HG03378 (cell line): Measurements from ENCODE around the gene AQP11.
"Not testable (repeated sequence)": the region's sequence is repeated elsewhere in the genome, so short reads cannot be mapped to it uniquely, and the experiment has no call there.

ENCODE experiments used
- ATAC-seq: cut with Tn5 transposase; IDR thresholded peaks from one replicate; pipeline ENCODE4 v1.9.1; 2021; ENCODE audit warnings: mild to moderate bottlenecking, moderate library complexity; ENCODE audit not compliant: unreplicated experiment

The AQP11 gene, protein sequence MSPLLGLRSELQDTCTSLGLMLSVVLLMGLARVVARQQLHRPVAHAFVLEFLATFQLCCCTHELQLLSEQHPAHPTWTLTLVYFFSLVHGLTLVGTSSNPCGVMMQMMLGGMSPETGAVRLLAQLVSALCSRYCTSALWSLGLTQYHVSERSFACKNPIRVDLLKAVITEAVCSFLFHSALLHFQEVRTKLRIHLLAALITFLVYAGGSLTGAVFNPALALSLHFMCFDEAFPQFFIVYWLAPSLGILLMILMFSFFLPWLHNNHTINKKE

DNA sequence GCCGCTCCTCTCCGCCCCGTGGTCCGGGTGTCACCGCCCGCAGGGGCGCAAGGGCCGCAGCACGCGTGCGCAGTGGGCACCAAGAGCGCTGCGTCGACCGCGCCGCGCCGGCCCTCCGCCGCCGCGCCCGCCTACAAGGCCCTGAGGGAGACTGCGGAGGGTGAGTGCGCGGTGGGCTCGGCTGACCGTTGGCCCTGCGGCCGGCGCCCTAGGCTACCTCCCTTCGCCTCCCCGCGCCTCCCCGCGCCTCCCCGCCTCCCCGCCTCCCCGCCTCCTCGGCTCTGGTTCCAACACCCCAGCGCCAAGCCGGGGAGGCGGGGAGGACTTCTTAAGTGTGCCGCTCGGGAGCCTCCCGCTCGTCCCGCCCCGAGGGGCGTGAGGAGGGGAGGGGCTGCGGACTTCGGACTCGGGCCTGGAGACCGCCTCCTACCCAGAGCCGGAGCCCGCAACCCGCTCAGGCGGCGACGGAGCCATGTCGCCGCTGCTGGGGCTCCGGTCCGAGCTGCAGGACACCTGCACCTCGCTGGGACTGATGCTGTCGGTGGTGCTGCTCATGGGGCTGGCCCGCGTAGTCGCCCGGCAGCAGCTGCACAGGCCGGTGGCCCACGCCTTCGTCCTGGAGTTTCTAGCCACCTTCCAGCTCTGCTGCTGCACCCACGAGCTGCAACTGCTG is at the start of gene AQP11:
Gene AQP11 (plus strand): TSS at position 433 of the 673 bp plus-strand sequence. CDS start 40 bp downstream, at position 473.
- peak; percentile 79 for ATAC-seq

DNA sequence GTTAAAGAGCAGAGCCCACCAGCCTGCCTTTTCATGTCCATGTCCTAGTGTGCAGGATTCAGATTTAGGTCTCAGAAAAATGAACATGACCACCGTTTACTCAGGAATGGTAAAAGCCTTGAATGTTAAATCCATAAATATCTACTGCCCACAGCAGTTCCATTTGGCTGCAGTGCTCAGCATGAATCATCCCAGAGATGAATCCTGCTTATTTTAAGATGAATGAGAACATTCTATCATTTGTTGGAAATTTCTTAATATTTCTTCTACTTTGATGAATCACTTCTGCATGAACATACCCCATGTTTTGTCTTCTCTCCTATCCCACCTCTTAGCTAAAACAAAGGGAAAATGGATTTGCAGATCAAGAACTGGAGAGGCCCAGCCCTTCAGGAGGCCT is 47.5 kb upstream of the AQP11 start:
- ATAC-seq = no peak

DNA sequence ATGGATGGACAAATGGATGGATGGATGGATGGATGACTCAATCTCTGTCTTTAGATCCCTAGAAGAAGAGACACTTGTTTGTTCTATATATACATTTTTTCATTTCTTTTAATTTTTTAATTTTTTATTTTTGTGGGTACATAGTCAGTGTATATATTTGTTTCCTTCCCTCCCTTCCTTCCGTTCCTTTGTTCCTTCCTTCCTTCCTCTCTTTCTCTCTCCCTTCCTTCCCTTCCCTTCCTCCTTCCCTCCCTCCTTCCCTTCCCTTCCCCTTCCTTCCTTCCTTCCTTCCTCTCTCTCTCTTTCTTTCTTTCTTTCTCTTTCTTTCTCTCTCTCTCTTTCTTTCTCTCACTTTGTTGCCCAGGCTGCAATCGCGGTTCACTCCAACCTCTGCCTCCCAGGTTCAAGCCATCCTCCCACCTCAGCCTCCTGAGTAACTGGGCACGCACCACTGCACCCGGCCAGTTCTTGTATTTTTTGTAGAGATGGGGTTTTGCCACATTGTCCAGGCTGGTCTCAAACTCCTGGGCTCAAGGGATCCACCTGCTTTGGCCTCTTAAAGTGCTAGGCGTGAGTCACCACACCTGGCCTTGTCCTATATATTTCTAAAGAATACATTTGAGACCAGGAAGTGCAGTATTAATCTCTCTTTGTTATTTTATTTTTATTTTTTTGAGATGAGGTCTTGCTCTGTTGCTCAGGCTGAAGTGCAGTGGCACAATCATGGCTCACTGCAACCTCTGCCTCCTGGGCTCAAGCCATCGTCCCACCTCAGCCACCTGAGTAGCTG is 42.5 kb upstream of the AQP11 start:
- ATAC-seq = no peak

DNA sequence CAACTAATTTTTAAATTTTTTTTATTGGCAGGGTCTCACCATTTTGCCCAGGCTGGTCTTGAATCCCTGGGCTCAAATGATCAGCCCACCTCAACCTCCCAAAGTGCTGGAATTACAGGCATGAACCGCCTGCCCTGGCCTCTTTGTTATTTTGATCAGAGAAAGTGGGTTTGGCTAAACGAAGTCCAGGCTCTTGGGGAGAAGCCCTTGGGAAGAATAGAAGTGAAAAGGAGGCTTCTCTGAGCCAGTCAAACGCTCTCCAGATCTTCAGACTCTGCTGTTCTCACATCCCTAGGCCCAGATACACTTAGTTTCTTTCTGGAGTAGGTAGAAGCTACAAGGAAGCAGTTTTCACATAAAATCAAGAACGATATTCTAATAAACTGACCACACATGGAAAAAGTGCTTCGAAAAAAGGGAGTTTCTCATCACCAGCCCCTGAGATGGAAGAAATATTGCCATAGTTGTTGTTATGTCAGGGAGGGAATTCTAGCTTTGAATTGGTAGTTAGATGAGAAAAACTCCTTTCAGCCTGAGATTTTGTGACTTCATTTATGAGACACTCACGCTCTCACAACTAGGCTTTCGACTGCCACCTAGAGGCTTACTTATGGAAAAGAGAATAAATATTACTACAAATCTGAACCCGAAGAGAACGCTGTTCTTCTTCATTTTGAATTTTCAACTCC is 41.7 kb upstream of the AQP11 start:
- no peak for ATAC-seq

DNA sequence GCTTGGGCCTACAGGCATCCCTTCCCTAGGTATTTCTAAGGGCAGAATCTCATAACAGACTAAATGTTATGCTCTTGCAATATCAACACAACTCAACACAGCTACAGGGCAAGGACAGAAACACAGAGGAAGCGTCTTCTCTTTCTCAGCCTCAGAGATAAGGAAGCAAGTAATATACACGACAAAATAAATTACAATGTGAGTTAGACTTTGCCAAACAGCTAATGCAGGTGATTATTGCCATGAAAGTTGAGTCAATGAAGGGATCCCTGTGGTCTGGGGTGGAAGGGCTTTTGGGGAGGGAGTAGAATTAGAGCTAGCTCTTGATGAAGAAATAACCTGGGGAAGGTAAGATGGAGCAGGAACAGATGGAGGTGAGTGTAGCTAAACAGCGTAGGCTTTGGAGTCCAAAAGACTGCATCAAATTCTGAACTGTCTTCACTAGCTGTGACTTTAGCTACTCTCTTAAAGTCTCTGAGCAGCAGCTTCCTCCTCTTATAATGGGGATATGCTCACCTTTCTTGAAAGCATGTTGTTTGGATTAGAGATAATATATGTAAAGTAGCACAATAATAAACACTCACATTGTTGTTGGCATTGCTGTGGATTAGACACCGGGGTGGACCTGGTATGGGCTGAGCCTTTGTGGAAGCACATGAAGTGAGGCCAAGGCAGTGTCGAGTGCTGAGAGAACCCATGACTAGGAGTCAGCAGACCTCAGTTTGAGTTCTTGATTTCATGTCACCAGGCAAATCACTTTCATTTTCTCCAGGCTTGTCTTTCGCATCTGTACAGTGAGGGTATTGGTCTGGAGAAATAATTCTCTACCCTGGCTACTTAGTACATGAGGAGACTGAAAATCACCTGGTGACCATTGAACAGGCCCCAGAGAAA is 41.0 kb upstream of the AQP11 start:
- no peak for ATAC-seq

DNA sequence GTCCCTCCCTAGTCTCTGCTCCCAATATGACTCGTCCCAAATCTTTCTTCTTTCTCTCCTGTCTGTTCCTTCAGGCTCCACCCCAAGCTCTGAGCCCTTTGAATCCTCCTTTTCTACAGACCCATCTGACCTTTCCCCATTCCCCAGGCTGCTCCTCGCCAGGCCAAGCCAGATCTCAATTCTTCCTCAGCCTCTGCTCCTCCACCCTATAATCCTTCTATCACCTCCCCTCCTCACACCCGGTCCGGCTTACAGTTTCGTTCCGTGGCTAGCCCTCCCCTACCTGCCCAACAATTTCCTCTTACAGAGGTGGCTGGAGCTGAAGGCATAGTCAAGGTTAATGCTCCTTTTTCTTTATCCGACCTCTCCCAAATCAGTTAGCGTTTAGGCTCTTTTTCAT is 38.3 kb upstream of the AQP11 start:
- ATAC-seq = not testable (repeated sequence)

DNA sequence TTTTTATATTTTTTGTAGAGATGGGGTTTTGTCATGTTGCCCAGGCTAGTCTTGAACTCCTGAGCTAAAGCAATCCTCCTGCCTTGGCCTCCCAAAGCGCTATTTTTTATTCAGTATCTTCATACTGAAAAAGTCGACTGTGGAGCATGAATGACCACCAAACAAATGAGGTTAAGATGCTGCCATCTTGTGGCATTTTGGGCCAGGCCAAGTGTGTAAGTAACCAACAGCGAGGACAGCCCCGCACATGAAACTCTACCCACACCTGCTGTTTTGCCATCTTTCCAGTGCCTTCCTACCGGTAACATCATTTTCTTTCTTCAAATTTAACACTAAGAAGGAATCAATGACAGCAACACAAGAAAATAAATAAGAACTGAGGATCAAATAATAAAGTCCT is 32.2 kb upstream of the AQP11 start:
- no peak for ATAC-seq

DNA sequence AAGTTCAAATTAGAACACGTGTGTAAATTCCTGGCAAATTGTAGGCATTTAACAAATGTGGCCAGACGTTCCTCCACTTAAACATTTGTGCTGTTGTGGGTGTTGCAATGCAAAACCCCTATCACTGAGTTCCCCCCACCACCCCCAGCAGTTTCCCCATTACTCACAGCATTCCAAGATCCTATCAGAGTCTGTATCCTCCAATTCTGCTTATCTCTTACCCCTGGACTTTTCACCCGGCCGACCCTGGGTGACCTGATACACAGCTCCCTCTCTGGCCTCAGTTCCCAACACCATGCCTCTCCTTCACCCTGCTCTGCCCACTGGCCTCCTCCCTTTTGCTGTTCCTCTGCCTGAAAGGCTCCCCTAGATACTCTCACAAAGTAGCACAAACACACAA is 31.4 kb upstream of the AQP11 start:
- ATAC-seq = no peak

DNA sequence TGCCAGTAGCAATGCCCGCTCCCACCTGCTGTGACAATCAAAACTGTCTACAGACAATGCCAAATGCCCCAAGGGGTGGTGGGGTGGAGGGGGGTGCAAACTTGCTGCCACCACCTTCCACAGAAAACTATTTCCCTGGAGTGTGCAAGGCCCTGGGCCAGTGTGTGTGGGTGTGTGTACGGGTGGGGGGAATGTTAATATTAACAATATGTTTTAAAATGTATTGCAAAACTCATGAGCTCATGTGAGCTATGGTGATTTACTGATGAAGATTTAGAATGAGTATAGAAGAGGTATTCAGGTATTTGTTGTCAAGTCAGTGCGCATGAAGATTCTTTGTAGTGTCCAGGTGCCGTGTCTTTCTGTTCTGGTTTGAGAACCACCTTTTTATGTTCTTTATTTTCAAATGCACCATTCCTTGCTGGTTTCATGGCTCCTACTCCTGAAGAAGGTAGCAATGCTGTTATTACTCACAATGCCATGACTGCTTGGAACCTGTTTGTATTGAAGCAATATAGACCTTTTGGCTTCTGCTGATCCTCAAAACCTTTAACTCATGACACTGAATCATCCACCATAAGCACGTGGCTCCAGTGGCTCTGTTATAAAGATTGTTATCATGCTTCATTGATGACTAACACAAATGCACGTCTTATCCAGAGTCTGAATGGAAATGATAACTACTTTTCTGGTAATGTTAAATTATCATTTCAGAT is 29.9 kb upstream of the AQP11 start:
- no peak for ATAC-seq

DNA sequence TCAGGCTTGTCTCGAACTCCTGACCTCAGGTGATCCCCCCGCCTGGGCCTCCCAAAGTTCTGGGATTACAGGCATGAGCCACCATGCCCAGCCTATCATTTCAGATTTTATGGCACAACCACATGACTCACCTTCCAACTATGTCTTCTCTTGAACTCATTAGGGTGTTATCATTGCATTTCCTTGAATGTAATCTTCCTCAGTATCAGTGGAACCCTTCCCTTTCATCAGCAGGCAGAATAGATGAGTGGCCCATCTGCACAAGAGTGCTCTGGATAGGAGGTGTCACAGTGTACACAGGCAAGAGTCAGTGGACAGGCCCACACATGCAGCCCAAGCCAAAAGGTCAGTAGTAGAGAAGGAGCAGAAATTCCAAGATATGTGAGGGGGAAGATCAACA is 29.1 kb upstream of the AQP11 start:
- ATAC-seq = no peak

DNA sequence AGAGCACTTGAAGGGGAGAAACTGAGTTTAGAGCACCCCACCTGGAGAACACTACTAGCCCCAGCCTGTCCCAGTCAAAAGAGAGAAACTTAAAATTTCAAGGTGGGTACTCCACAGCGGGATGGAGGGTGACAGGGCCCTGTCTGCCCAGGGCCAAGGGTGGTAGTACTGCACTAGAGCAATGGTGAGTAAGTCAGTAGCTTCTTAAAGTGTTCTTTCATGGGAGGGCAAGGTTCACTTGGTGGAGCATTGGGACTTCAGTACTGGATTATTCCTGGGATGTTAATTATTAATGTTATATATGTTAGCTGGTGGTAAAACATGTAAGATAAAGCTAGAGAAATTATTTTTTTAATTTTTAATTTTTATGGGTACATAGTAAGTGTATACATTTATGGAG is 28.5 kb upstream of the AQP11 start:
- no peak for ATAC-seq

DNA sequence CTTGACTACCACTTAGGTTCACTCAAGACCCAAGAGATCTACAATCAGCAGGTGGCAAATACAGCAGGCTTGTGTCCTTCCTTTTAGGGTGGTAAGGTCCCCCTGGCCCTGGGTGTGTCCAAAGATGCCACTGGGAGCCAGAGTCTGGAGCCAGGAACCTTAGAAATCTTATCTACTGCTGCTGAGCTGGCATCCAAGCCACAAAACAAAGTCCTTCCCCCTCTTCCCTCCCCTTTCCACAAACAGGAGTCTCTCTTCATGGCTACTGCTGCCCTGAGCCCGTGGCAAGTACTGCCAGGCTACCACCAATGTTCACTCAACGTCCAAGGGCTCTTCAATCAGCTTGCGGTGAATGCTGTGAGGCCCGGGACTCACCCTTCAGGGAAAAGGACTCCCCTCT is 21.4 kb upstream of the AQP11 start:
- no peak for ATAC-seq

DNA sequence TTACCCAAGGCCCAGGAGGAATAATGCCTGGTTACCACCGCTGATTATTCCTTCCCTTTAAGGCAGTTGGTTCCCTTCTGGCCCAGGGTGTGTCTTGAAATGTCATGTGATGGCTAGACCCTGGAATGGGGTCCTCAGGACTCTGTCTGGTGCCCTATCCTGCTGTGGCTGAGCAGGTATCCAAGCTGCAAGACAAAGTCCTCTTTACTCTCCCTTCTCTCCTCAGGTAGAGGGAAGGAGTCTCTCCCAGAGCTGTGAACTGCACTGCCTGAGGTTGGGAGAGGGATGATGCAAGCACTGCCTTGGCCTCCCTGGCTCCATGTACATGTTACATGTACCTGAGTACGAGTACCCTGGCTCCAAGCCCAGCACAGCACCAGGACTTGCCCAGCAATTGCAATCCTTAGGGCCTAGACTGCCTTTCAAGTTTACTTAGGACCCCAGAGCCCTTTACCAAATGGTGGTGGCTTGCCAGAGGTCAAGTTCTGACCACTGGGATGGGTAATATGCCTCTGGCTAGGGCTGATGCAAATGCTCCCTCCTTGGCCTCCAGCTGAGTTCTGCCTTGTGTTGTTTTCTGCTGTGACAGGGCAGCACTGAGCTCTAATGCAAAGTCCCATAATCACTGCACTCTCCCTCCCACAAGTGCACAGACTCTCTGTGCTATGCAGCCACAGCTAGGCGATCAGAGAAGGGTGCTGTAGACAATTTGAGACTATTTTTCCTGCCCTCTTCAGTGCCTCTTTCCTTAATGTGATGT is 20.7 kb upstream of the AQP11 start:
- no peak for ATAC-seq

DNA sequence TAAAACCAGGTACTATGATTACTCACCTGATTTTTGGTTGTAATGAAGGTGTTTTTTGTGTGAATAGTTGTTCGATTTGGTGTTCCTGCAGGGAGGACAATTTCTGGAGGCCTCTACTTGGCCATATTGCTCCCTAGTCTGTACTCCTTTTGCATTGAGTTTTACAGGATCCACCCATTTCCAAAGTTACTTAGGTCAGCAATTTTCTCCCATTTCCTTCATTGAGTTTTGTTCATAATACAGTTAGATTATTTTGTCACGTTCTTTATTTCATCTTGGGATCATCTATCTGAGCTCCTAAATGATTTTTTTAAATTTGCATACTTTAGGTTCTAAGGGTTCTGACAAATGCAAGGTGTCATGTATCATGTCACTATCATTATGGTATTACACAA is 20.1 kb upstream of the AQP11 start:
- ATAC-seq = no peak

DNA sequence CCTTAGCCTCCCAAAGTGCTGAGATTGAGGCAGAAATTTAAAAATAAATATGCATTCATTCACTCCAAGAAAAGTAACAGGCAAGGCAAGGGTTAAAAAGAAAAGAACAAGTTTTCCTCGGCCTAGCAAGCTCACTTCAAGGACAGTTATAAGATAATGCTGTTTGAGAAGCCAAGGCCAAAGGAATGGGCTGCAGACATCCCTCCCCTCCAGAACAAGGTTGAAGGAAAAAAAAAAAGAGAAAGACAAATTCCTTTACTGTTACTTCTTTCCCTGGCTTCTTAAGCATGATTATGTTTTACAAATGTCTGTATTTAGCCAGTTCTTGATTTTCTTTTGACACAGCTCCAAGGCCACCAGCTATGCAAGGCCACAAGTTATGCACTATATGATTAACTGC is 18.9 kb upstream of the AQP11 start:
- not testable (repeated sequence) for ATAC-seq

DNA sequence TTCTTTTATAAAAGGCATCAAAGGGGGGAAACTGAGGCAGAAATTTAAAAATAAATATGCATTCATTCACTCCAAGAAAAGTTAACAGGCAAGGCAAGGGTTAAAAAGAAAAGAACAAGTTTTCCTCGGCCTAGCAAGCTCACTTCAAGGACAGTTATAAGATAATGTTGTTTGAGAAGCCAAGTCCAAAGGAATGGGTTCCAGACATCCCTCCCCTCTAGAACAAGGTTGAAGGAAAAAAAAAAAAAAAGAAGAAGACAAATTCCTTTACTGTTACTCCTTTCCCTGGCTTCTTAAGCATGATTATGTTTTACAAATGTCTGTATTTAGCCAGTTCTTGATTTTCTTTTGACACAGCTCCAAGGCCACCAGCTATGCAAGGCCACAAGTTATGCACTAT is 14.3 kb upstream of the AQP11 start:
- ATAC-seq = not testable (repeated sequence)

DNA sequence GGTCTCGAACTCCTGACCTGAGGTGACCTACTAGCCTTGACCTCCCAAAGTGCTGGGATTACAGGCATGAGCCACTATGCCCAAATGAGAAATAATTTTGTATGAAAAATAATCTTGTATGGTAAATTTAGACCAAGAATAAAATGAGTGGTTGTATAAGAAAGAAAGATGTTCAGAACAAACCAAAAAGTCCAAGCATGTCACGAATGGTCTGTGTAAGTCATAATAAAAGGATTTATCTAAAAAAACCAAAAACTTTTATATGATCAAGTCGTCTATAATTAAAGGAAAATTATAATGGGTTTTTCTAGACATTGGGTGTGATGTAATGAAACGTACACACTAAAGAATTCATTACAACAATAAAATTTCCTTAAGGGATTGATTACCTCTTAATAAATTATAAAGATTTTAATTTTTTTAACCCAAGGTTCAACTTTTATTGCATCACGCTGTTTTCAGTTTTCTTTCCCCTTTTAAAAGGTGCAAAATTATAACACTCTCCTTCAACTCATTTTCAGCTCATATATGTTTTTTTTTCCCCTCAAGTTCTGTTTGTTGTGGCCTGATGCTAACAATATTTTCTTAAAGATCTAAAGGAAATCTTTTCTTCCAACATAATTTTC is 8.9 kb upstream of the AQP11 start:
- ATAC-seq = no peak

DNA sequence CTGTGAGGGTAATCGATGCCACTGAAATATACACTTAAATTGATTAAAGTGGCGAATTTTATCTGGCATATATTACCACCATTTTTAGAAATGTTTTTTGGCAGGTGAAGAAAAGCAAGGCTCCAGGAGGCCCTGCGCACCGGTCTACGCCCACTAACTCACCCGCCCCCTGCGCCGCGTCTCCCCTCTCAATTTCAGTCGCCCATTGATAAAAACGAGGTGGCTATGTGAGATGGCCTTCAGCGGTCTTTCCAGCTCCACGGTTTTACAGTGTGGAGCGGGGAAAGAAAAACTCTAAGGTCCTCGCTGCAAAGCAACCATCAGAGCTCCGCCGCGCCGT is 602 bp upstream of the AQP11 start:
- ATAC-seq = peak; percentile 44
